GM19397 (cell line): ENCODE measurements around the gene GATAD2B.
"Not testable (repeated sequence)": the region's sequence is repeated elsewhere in the genome, so short reads cannot be mapped to it uniquely, and the experiment has no call there.

ENCODE experiments used
- ATAC-seq: cut with Tn5 transposase; IDR thresholded peaks from one replicate; pipeline ENCODE4 v1.9.1; 2021; ENCODE audit warnings: mild to moderate bottlenecking, moderate library complexity; ENCODE audit not compliant: unreplicated experiment

Gene GATAD2B

GRCh38 chr1:153932156-153933131 lies 9.7 kb upstream of the GATAD2B start:
- no peak for ATAC-seq

DNA sequence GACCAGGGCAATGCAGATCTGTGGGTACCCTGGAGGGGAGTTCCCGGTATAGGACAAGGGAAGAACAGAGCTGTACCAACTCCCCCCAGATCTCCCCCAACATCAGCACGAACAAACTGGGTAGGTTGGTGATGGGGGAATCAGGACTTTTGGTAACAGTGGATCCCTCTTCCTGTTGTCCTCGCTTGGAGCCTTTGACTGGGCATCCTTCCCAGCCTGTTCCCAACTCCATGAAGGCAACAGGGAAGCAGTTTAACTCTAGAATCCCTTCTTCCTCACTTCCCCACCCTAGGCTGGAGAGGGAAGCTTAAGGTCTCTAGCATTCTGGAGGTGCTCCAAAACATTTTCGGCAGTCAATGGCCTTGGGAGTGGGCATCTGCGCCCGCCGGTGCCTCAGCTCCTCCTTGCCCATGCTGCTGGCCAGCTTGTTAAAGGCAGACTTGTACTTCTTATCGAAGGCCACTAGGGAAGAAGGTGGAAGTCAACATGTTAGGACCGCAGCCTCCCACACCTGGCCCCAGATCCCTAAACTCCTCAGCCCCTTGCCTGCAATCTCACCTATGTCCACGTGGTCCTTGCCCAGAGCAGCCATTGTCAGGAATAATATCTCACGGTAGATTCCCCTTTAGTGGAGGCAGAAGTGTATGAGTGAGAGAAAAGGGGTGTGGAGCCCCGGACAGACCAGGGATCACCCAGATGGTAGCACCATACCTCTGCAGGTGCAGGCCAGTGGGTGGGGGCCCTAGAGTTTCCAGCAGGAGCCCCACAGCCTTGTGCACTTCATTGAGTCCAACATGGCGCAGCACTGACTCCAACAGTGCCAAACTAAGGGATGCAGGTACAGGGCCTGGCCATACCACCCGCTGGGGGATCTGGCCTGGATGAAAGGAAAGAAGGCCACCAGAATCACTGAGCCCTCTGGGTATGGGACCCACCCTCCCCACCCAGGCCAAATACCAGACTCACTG lies 7.5 kb upstream of the GATAD2B start:
- no peak for ATAC-seq

DNA sequence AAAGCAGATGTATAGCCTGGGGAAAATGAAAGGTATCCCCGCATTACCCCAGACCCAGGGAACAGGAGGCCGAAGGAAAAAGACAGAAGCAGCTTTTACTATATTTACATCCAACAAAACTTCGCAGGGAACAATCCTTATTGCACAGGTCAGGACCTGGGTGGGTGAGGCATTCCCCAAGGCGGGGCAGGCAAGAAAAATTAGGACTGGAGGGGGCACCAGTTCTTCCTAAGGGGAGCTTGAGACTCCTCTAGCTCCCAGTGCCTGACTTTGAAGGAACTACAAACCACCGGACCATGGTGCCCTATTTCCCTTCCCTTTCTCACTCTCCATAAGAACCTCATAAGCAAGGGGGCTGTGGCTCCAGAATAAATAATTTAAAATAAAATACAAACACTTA lies 6.7 kb upstream of the GATAD2B start:
- ATAC-seq, result no peak

- ATAC-seq, result no peak
These were observed 6.1 kb upstream of the GATAD2B start for GRCh38 chr1:153928791-153929341.

DNA sequence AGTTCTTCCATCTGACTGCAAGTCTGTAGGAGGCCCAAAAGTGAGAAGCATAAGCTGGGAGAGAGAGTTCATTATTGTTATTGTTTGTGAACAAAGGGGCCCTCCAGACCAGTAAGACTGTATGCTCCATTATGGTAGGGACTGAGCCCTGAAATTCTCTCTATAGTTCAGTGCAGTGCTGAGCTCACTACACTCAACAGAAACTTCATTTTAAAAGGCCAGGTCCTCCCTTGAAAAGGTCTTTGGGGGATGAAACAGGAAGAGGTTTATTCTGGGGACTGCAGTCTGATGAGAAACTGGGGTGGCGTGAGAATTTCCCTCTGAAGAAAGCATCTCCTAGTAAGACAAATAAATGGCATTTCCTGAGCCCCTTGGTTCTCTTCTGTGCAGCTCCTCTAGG lies 5.5 kb upstream of the GATAD2B start:
- ATAC-seq, result no peak

DNA sequence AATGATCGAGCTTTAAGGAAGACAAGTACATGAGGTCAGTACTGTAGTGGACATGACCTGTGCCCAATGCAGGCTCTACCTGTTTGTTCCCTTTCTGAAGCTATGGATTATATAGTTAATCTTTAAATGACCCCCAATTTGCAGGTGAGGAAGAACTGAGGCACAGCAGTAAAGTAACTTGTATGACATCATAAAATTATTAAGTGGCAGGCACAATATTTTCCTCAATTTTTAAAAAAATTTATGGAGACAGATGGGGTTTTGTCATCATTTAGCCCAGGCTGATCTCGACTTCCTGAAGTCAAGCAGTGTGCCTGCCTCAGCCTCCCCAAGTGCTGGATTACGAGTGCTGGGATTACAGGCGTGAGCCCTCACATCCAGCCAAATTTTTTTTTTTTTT lies 3.6 kb upstream of the GATAD2B start:
- ATAC-seq, result no peak

GRCh38 chr1:153922076-153922971 lies 448 bp downstream of the GATAD2B start:
- ATAC-seq, result peak; percentile 26

GRCh38 chr1:153921803-153922075 lies 1.0 kb downstream of the GATAD2B start:
- ATAC-seq, result no peak

- ATAC-seq, result no peak
These were observed 1.5 kb downstream of the GATAD2B start for GRCh38 chr1:153921080-153921802.

- no peak for ATAC-seq
These were observed 2.6 kb downstream of the GATAD2B start for GRCh38 chr1:153919876-153920852.

DNA sequence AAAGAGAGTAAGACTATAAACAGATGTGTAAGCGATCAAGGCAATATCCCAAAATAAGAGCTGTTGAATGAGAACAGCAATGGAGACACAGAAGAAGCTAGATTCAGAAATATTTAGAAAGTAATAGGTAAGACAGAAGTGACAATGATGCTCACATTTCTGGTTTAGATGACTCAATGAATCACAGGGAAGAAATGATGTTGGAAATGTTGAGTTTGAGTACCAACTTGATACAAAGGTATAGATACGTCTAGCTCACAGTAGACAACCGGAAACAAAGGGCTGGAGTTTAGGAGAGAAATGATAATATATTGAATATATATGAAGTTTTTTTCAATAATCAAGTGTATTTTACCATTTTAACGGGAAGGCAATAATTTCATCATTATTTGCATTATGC lies 6.5 kb downstream of the GATAD2B start:
- no peak for ATAC-seq

DNA sequence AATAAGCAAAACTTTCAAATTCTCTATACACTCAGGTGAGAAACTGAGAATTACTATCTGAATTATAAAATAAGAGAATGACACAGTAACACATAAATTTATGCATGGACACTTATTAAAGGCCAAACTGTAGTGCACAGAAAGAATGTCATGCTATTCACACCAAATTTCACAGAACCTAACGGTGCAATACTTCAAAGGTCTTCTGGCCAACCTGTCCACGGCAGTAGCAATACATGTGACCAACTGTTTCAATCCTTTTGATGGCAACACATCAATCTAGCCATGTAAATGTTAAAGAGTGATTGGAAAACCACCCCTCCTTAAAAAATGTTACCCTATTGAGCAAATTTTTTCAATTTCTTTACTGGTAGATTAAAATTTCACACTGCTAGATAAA lies 10.4 kb downstream of the GATAD2B start:
- ATAC-seq, result no peak

DNA sequence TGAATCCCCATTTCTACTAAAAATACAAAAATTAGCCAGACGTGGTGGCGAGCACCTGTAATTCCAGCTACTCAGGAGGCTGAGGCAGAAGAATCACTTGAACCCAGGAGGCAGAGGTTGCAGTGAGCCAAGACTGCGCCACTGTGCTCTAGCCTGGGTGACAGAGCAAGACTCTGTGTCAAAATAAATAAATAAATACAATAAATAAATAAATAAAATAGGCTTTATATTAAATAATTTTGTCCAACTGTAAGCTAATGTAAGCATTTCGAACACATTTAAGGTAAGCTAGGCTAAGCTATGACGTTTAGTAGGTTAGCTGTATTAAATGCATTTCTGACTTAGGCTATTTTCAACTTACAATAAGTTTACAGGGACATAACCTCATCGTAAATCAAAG lies 12.2 kb downstream of the GATAD2B start:
- not testable (repeated sequence) for ATAC-seq

GRCh38 chr1:153908071-153908470 lies 14.7 kb downstream of the GATAD2B start:
- no peak for ATAC-seq

- ATAC-seq, result no peak
These were observed 15.6 kb downstream of the GATAD2B start for GRCh38 chr1:153907134-153907533.

GRCh38 chr1:153906396-153906795 lies 16.4 kb downstream of the GATAD2B start:
- no peak for ATAC-seq

DNA sequence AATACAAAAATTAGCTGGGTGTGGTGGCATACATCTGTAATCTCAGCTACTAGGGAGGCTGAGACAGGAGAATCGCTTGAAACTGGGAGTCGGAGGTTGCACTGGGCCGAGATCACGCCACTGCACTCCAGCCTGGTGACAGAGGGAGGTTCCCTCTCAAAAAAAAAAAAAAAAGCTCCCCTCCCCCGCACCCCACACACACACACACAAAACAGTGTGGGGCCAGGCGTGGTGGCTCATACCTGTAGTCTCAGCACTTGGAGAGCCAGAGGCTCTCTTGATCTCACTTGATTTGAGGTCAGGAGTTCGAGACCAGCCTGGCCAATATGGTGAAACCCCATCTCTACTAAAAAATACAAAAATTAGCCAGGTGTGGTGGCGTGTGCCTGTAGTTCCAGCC lies 16.9 kb downstream of the GATAD2B start:
- not testable (repeated sequence) for ATAC-seq

DNA sequence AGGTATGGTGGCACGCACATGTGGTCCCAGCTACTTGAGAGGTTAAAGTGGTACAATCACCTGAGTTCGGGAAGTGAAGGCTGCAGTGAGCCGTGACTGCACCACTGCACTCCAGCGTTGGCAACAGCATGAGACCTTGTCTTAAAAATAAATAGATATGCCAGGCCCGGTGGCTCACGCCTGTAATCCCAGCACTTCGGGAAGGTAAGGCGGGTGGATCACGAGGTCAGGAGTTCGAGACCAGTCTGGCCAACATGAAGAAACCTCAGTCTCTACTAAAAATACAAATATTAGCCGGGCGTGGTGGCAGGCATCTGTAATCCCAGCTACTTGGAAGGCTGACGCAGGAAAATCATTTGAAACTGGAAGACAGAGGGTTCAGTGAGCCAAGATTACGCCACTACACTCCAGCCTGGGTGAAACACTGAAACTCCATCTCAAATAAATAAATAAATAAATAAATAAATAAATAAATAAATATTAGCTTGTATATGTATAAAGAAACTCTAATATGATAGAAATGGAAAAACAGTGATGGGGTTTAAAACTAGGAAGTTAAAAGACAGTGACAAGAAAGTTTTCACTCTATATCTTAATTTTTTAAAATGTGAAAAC lies 18.8 kb downstream of the GATAD2B start:
- no peak for ATAC-seq
